Bronchial epithelial cell (primary cell): ENCODE measurements around the gene ULBP2. TPM values are rescaled to one million over a fixed set of nuclear protein-coding genes. Genes with fewer than 3 reads are reported as not detected.
"Not testable (repeated sequence)": the region's sequence is repeated elsewhere in the genome, so short reads cannot be mapped to it uniquely, and the experiment has no call there.

Experiments
- DNase-seq: peaks from one replicate; pipeline ENCODE4 v3.0.0-alpha.2; 2010; ENCODE audit warnings: low read depth
- FAIRE-seq: peaks from 2 replicates; lab custom pipeline; 2011; peaks lifted over from hg19 to GRCh38; lab: Jason Lieb, UNC
- H3K27me3 ChIP-seq: 2 replicates; pipeline ENCODE4 v1.5.1; 2011; ENCODE audit warnings: low read length; ENCODE audit not compliant: control insufficient read depth, insufficient read depth
- H3K36me3 ChIP-seq: 2 replicates; pipeline ENCODE4 v1.5.1; 2011; ENCODE audit warnings: low read length; ENCODE audit not compliant: control insufficient read depth, insufficient read depth
- H3K4me3 ChIP-seq: 2 replicates; pipeline ENCODE4 v1.5.1; 2011; ENCODE audit warnings: mild to moderate bottlenecking, low read depth, low read length, control low read depth
- CTCF ChIP-seq: IDR thresholded peaks from 2 replicates; pipeline ENCODE4 v1.5.1; 2011; ENCODE audit warnings: mild to moderate bottlenecking, moderate library complexity, low read length, control low read depth, inconsistent platforms; ENCODE audit not compliant: insufficient read depth, severe bottlenecking
- total RNA-seq: library from RNA; depleted of rRNA; stranded (reverse); fragments of >200 nt; gene quantifications from 2 replicates; pipeline ENCODE4 v1.2.1, GENCODE V29; 2014

The ULBP2 gene
- total RNA-seq, 1 donor from 2014 or later, result 2.4 TPM

DNA sequence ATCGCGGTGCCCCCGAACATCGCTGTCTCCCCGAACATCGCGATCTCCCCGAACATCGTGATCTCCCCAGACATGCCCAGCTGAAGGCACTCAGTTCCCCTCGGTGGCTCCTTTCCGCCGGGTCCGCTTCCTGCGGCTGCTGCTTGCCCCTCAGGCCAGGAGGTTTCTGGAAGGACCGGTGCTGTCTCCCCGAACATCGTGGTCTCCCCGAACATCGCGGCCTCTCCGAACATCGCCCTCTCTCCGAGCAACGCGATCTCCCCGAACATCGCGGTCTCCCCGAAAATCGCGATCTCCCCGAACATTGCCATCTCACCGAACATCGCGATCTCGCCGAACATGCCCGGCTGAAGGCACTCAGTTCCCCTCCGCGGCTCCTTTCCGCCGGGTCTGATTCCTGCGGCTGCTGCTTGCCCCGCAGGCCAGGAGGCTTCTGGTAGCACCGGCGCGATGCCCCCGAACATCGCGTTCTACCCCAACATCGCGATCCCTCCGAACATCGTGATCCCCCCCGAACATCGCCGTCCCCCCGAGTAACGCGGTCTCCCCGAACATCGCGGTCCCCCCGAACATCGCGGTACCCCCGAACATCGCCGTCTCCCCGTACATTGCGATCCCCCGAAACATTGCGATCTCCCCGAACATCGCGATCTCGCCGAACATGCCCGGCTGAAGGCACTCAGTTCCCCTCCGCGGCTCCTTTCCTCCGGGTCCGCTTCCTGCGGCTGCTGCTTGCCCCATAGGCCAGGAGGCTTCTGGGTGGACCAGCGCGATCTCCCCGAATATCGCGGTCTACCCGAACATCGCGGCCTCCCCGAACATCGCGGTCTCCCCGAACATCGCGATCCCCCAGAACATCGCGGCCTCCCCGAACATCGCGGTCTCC is 22.7 kb downstream of the ULBP2 start:
- Histone ChIP-seq H3K4me3 (peak overlapping the region; percentile 58), H3K36me3 (no peaks in the 10 kb centered on the region), H3K27me3 (peaks cover 17% of the 10 kb centered on the region)
- FAIRE-seq, result no peak
- TF ChIP-seq CTCF, result no peak
- DNase-seq, result no peak

DNA sequence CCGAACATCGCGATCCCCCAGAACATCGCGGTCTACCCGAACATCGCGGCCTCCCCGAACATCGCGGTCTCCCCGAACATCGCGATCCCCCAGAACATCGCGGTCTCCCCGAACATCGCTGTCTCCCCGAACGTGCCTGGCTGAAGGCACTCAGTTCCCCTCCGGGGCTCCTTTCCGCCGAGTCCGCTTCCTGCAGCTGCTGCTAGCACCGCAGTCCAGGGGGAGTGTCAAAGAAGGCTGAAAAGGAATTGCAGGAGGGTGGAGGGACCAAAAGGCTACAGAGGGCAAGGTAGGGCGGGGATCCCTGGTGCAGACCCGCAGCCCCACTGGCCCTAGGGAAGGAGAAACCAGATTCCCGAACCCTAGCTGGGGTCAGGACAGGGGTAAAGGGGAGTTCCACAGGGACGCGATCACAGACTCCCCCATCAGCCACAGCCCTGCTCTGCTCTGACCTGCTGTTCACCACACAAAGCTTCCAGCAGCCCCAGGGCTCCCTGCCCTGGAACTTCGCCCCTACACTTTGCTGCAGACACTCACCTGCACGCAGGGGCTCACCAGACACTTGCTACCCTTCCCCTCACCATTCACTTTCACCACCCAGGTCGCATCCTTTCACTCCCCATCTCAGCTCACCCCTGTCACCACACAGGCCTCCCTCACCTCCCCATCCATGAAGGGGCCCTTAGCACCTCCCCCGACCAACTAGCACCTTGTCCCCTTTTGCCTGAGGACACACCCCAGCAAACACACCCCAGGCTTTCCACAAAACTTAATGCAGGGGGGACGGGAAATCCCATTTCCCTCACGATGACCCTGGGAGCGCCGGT is 23.6 kb downstream of the ULBP2 start:
- TF ChIP-seq CTCF, result no peak
- no peak for FAIRE-seq
- Histone ChIP-seq H3K27me3 (peaks cover 20% of the 10 kb centered on the region), H3K36me3 (no peaks in the 10 kb centered on the region), H3K4me3 (peak overlapping the region; percentile 58)
- DNase-seq, result no peak

- H3K4me3 ChIP-seq, H3K36me3 ChIP-seq, DNase-seq, FAIRE-seq: not testable (repeated sequence)
- peaks cover 20% of the 10 kb centered on the region for H3K27me3 ChIP-seq
Measured at GRCh38 chr6:149966319-149966718, 24.5 kb downstream of the ULBP2 start.

GRCh38 chr6:149967591-149967990 is 25.8 kb downstream of the ULBP2 start:
- DNase-seq (no peak), FAIRE-seq (no peak)
- H3K36me3 ChIP-seq, result no peaks in the 10 kb centered on the region
- no peak for TF ChIP-seq CTCF
- H3K4me3 ChIP-seq, result no peak overlapping the region
- peaks cover 20% of the 10 kb centered on the region for H3K27me3 ChIP-seq

DNA sequence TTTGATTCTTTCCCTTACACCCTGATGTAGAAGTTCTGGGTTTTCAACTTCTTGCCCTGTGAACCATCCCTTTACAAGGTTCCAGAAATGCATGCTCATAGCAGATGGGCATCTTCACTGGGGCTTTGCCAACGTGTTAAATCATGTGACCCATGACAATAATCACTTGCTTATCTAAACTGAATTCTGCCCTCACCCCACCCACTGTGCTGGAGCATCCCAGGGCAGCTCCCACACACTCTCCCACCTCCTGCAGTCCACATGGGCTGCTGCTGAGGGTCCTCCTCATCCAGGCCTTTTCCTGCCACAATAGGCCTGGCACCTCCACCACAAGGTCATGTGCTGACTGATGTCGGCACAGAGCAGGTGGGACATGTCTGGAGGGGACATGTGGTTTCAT is 26.2 kb downstream of the ULBP2 start:
- not testable (repeated sequence) for H3K4me3 ChIP-seq, DNase-seq, H3K36me3 ChIP-seq, FAIRE-seq
- H3K27me3 ChIP-seq, result peaks cover 19% of the 10 kb centered on the region

DNA sequence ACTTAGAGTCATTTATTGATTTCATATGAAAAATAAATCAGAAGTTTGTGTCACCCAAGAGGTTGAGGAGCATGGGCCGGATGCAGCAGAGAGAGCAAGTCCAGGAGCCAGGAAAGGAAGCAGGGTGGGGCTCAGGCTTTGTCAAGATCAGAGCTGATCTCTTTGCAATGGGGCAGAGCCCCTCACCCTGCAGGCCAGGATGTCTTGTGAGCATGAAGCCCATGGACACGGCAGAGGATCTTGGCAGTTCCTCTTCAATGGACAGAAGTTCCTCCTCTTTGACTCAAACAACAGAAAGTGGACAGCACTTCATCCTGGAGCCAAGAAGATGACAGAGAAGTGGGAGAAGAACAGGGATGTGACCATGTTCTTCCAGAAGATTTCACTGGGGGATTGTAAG is 27.1 kb downstream of the ULBP2 start:
- H3K27me3 ChIP-seq, result peaks cover 21% of the 10 kb centered on the region
- DNase-seq, H3K4me3 ChIP-seq, H3K36me3 ChIP-seq, FAIRE-seq: not testable (repeated sequence)

- DNase-seq, result no peak
- FAIRE-seq, result no peak
- peaks cover 14% of the 10 kb centered on the region for H3K27me3 ChIP-seq
Measured at GRCh38 chr6:149969635-149970034, 27.8 kb downstream of the ULBP2 start.

DNA sequence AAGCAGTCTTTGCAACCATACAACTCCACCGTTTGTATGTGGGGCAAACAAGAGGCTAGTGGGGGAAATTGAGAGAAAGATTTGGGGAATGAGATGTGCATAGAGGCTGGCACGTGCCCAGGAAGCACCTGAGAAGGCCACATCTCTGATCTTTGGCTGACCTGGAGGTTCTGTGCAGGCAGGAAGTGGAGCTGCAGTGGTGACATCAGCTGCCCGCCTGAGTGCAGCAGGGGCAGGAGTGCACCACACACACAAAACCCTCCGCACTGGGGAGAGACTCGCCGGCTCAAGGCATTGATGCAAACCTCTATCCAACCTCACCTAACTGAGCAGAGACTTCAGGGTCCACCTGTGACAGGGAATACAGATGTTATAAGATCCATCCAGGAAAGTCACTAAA is 32.6 kb downstream of the ULBP2 start:
- not testable (repeated sequence) for H3K4me3 ChIP-seq, H3K36me3 ChIP-seq, DNase-seq
- peaks cover 13% of the 10 kb centered on the region for H3K27me3 ChIP-seq
- peak; percentile 84 for FAIRE-seq

More at GRCh38 chr6:149969635-149970034, 27.8 kb downstream of the ULBP2 start:
- H3K4me3 ChIP-seq, result no peak overlapping the region
- no peaks in the 10 kb centered on the region for H3K36me3 ChIP-seq
- no peak for TF ChIP-seq CTCF
